Stimulated activated CD4-positive, alpha-beta T cell treated with anti-CD3 and anti-CD28 coated beads, Interleukin-15, amount 100 ng/mL, for 48 hours (primary cell): ENCODE data around the gene CLEC9A.
"Not testable (repeated sequence)": the region's sequence is repeated elsewhere in the genome, so short reads cannot be mapped to it uniquely, and the experiment has no call there.

Source experiments
- DNase-seq, 2 donors: peaks; one replicate each; pipeline ENCODE4 v3.0.0-alpha.2; 2020; ENCODE audit warnings: low read depth in 2 of 2

The CLEC9A gene

GRCh38 chr12:10030446-10030845, at the start of gene CLEC9A:
Gene CLEC9A (plus strand): TSS chr12:10030682. CDS start chr12:10052688, 22,006 bp downstream.
- no peak for DNase-seq

- DNase-seq: no peak
Measured at GRCh38 chr12:9991876-9992275, 38.6 kb upstream of the CLEC9A start.

- DNase-seq: no peak
Measured at GRCh38 chr12:9992296-9992695, 38.2 kb upstream of the CLEC9A start.

GRCh38 chr12:9999016-9999415, 31.5 kb upstream of the CLEC9A start, which contains the start of gene CLEC1B:
Gene CLEC1B (minus strand): TSS chr12:9999121. CDS start chr12:9999100, 21 bp downstream.
- no peak for DNase-seq

GRCh38 chr12:10001171-10001776, 29.2 kb upstream of the CLEC9A start:
- no peak for DNase-seq

GRCh38 chr12:10012630-10013330, 17.7 kb upstream of the CLEC9A start:
- no peak for DNase-seq

GRCh38 chr12:10015450-10015849, 15.0 kb upstream of the CLEC9A start:
- no peak for DNase-seq

GRCh38 chr12:10016881-10017280, 13.6 kb upstream of the CLEC9A start:
- no peak for DNase-seq

- no peak for DNase-seq
Measured at GRCh38 chr12:10018386-10018785, 12.1 kb upstream of the CLEC9A start.

- DNase-seq: no peak
Measured at GRCh38 chr12:10021342-10021741, 9.1 kb upstream of the CLEC9A start.

GRCh38 chr12:10025236-10025635, 5.2 kb upstream of the CLEC9A start:
- DNase-seq: no peak

GRCh38 chr12:10026666-10027065, 3.8 kb upstream of the CLEC9A start:
- DNase-seq: not testable (repeated sequence)

GRCh38 chr12:10027311-10027710, 3.2 kb upstream of the CLEC9A start:
- DNase-seq: no peak

GRCh38 chr12:10027721-10028120, 2.8 kb upstream of the CLEC9A start:
- DNase-seq: no peak

- DNase-seq: no peak
Measured at GRCh38 chr12:10031321-10031720, 839 bp downstream of the CLEC9A start.

- no peak for DNase-seq
Measured at GRCh38 chr12:10031771-10032175, 1.3 kb downstream of the CLEC9A start.

- no peak for DNase-seq
Measured at GRCh38 chr12:10033783-10034545, 3.5 kb downstream of the CLEC9A start.

- no peak for DNase-seq
Measured at GRCh38 chr12:10042167-10042566, 11.7 kb downstream of the CLEC9A start.

- no peak for DNase-seq
Measured at GRCh38 chr12:10048526-10048925, 18.0 kb downstream of the CLEC9A start.

- DNase-seq: no peak
Measured at GRCh38 chr12:10052193-10052913, 21.9 kb downstream of the CLEC9A start.

GRCh38 chr12:10058387-10058786, 27.9 kb downstream of the CLEC9A start:
- no peak for DNase-seq

GRCh38 chr12:10065241-10065640, 34.8 kb downstream of the CLEC9A start:
- no peak for DNase-seq
